ENCODE results near the gene ERICH2.

Gene ERICH2

GRCh38 chr2:170818036-170818751 is 48.0 kb downstream of the ERICH2 start:
- DNase-seq, result no peak

DNA sequence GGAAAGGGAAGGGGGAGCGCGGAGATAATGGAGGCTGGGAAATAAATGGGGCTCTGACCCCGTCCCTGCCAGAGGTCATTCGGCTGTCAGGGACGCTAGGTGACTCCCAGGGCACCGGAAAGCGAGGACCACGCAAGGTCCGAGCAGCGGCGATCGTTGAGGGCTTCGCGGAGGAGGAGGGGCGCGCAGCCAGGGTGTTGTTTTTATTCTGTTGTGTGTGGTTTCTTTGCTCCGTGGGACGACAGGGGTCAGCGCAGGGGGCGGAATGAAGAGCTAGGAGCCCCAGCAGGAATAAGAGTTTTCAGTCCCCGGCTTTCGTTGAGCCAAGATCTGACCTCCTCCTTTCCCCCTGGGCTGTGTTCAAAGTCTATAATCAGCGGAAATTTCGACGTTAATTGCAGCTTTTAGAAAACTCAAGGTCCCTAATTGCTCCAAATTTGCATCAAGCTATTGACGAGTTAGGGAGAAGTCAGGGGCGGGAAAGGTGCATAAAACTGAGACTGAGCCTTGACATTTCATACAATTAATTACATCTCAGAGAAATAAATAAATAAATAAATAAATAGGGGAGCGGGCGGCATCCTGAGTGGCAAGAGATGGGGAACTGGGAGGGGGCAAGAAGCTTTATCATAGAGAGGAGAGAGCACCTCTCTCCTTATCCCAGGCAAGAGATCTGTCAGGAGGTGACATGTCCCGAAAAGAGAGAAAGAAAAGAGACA is 48.7 kb downstream of the ERICH2 start:
- DNase-seq, result no peak

DNA sequence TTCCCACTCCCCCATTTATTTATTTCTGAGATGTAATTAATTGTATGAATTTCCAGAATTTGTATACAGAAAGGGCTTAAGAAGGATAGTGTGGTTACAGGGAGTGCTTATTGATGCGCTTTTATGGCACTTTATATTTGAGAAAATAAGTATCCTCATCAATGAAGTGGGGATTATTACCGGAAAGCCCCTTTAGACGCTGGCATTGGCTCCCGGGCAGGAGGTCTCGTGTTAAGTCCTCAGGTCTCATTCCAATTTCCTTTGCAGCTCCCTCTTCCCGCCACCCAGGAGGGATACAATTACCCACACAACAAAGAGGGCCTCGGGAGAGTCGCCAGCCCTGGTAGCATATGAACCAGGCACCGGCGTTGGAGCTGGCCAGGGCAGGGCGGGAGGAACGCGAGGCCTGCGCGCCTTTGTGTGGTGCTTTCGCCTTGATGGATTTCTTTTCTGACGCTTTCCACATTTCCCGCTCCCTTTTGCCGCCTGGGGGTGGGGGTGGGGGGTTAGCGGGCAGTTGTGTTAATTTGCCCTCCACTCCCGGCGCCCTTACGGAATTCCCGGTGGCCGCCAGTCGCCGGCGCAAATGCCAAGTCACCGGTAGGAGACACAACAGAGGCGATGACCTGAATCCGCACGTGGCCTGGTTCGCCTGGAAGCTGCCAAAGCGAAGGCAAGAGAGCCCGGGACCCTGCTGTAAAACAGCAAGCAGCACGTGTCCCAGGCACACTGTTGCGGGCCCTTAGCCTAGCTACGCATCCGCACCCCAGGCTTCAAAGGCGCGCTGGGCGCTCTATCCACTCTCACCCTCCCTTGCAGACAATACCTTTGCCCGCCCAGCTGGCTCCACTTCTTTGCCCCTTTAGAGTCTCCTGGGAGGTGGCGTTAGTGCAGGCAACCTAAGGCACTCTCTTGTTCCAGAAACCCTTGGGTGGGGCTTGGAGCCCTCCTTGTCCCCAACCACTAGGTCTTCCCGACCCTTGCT is 49.8 kb downstream of the ERICH2 start:
- DNase-seq, result no peak

DNA sequence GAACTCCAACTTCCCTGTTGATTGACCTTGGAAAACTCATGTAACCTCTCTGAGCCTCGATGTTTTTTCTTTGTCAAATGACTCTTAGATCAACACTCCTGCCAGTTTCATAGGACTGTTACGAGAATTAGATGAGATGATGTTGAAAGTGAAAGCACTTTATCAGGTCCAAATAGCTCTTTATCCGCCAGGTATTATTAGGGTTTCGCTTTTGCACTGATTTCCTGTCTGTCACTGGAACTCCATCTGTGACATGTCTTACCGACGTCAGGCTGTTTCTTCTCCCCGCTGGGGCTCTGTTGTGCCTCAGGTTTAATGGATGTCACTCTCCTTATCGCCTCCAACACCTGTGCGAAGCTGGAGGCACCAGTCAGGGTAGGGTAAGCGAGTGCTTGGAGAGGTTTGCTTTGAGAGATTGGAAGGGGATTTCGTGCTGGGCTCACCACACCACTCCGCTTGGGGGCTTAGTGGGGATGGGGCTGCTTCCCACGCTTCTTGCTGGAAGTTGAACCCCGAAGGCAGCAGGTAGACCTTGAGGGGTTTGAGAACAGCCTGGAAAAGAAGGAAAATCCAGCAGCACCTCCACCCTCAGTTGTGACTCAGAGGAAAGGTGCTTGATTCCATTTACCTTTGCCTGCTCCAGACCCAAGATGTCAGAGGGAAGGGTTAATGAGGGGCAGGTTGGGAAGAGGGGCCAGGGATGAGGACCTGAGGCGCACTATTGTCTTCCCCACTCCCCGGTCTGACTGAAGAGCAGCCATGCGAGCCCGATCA is 50.8 kb downstream of the ERICH2 start:
- DNase-seq, result peak; percentile 66

GRCh38 chr2:170821531-170822289 is 51.5 kb downstream of the ERICH2 start:
- DNase-seq, result no peak

DNA sequence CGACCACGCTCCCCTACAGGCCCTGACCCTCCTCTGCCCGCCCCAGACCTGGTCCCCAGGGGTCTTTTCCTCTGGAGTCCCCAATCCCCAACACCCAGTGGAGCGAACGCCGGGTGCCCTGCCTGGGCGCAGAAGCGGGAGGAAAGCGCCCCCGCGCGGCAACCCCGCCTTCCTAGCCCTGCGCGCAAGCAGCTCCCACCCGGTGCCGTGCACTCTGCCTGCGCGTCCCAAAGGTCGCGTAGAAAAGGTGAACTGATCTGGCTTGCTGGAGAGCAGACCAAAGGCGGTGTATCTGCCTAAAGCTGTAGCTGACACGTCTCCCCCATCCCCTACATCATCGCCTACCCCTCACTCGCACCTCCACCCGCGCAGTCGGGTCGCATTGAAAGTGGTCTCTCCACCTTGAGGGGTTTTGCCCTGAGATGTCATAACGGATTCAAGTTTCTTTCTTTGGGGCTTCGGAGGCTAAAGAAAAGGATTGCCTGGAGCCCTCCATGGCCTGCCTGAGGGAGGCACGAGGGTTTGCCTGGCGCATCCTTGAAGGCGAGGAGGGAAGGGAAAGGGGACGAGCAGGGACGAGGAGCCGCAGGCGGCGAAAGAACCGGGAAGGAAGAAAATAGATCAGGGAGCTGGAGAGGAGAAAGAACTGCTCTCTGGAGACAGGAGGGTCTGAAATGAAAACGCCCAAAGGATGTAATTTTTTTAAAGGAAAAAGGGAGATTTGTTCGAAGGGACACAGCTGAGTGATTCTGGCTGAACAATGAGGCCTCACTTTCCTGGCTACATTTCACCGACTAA is 52.3 kb downstream of the ERICH2 start:
- no peak for DNase-seq

DNA sequence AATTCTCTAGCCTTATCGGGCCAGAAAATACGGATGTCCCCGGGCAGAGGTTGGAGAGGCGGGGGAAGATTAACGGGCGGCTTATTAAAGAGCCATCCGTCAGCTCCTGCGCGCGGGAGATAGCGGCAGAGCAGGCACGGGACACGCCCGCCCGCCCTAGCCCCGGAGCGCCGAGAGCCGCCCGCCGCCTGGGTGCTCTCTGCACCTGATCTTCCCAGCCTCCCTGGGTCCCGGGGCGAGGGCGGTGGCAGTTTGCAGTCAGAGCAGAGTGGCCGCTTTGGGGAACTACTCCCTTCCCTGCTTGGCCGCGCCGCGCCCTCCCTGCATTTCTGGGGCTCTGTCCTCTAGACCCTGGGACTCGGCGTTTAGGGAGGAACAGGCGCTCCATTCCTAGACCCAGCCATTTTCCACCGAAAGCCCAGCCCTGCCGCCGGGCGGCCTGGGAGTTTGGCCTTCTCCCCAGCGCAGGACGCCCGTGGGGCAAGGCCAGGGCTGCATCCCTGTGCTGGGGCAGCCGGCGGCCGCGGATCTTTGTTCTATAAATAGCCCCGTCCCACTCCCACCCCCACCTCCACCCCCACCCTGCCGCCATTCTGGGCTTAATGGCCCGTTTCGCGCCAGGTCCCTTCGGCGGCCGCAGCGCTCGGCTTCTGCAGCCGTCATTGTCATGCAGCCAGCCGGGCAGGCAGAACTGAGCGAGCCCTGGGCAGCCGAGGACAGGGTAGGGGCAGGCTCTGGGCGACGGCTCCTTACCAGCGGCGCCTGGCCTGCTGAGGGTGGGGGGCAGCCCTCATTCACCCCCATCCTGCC is 53.1 kb downstream of the ERICH2 start:
- no peak for DNase-seq

GRCh38 chr2:170823898-170824215 is 53.7 kb downstream of the ERICH2 start:
- DNase-seq, result no peak

- DNase-seq, result no peak
Observed at GRCh38 chr2:170824526-170825015, 54.4 kb downstream of the ERICH2 start.

DNA sequence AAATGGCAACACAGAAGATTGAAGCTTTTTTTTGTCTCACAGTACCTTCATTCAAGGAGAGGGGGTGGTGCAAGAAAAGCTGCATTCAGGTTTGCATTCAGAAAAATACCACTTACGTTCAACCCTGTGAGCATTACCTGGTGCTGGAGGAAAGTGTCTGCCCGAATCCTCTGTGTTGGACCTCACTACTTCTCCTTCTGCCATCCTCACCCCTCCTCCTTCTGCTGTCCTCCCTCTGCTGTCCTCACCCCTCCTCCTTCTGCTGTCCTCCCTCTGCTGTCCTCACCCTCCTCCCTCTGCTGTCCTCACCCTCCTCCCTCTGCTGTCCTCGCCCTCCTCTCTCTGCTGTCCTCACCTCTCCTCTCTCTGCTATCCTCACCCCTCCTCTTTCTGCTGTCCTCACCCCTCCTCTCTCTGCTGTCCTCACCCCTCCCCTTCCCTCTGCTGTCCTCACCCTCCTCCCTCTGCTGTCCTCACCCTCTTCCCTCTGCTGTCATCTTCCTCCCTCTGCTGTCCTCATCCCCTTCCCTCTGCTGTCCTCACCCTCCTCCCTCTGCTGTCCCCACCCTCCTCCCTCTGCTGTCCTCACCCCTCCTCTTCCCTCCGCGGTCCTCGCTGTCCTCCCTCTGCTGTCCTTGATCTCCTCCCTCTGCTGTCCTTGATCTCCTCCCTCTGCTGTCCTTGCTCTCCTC is 57.8 kb downstream of the ERICH2 start:
- DNase-seq, result no peak

DNA sequence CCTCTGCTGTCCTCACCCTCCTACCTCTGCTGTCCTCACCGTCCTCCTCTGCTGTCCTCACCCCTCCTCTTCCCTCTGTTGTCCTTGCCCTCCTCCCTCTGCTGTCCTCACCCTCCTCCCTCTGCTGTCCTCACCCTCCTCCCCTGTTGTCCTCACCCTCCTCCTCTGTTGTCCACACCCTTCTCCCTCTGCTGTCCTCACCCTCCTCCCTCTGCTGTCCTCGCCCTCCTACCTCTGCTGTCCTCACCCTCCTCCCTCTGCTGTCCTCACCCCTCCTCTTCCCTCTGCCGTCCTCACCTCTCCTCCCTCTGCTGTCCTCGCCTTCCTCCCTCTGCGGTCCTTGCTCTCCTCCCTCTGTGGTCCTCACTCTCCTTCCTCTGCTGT is 58.3 kb downstream of the ERICH2 start:
- no peak for DNase-seq

DNA sequence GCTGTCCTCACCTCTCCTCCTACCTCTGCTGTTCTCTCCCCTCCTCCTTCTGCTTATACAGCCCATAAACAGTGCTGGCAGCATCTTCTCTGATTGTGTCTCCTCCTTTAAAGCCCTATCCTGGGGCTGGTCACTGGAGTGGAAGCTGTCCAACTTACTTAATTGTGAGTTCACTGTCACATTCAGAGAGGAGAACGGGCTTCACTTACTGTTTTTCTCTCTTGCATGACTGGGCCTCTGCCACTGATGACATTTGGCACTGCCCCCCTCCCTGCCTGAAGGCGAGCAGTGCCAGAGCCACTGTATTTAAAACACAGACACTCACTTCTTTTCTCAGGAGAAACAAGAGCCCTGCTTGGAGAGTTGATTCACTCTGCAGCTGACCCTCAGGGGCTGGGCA is 58.9 kb downstream of the ERICH2 start:
- DNase-seq, result no peak

- DNase-seq, result no peak
Observed at GRCh38 chr2:170830166-170830565, 60.0 kb downstream of the ERICH2 start.

- DNase-seq, result no peak
Observed at GRCh38 chr2:170831115-170831514, 60.9 kb downstream of the ERICH2 start.

DNA sequence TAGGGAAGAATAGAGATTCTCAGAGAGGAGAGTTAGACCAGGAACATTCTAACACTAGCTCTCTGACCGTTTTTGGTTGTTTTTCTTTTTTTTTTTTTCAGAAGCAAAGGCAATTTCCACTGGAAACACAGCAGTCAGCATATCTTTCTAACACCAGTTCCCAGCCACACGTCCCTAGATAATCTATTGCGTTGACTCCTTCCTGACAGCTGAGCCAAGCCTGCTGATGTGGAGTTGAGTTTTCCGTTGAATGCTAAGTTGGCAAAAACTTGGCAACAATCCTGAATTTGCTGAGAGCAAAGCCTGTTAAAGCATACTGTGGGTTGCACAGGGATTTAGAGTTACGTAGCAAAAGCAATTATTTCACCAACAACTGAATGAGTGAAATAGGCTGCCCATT is 65.8 kb downstream of the ERICH2 start:
- DNase-seq, result no peak

GRCh38 chr2:170840717-170841210 is 70.6 kb downstream of the ERICH2 start:
- DNase-seq, result no peak

GRCh38 chr2:170842785-170843184 is 72.6 kb downstream of the ERICH2 start:
- DNase-seq, result no peak

- peak; percentile 30 for DNase-seq
Observed at GRCh38 chr2:170843656-170844055, 73.5 kb downstream of the ERICH2 start.

GRCh38 chr2:170845343-170845742 is 75.2 kb downstream of the ERICH2 start:
- DNase-seq, result no peak

Measured in CD4-positive, alpha-beta T cell treated with Interleukin-21 for 1 hour (primary cell).